C4-2B (cell line): ENCODE measurements around the gene ATP2A1.

ENCODE experiments used
- CTCF ChIP-seq: fragments of 450-650 bp; conservative IDR thresholded peaks from 2 replicates; pipeline ENCODE4 v1.5.1; 2017; ENCODE audit warnings: mild to moderate bottlenecking
- ZFX ChIP-seq: fragments of 450-650 bp; IDR thresholded peaks from 2 replicates; pipeline ENCODE4 v1.6.1; 2017

DNA sequence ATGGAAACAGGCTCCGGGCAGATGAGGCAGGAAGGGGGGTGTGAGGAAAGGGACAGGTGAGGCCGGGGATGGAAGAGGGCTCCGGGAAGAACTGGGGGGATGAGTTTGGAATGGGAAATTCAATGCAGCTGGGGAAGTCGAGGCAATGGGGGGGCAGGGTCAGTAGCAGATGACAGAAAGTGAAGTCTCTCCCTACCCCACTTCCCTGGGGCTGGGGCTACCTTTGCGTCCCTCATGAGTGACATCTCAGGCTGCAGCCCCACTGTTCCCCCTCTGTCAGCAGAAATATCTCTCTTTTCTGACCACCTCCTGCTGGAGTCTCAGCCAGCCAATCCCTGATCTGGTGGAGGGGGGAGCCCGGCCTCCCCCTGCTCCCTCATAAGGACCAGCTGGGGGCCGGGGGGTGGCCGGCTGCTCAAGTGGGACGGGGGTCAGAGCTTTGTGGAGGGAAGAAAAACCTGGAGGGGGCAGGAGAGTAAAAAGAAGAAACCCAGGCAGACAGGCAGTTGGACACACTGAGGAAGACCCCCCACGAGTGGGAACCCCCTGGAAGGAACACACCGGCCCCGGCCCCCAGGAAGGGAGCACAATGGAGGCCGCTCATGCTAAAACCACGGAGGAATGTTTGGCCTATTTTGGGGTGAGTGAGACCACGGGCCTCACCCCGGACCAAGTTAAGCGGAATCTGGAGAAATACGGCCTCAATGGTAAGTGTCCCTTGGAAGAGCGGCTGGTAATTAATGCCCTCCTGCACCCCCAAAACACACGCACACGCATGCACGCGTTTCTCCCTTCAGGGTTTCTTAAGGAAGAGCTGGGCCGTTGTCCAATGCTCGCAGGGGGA lies at the start of gene ATP2A1:
- no peak for TF ChIP-seq CTCF
- TF ChIP-seq ZFX, result no peak
